DMS153 (cell line): Measurements from ENCODE around the gene PGBD5.

Experiments
- DNase-seq: peaks from one replicate; lab custom pipeline; 2025; lab: John Stamatoyannopoulos, UW

PGBD5 gene

DNA sequence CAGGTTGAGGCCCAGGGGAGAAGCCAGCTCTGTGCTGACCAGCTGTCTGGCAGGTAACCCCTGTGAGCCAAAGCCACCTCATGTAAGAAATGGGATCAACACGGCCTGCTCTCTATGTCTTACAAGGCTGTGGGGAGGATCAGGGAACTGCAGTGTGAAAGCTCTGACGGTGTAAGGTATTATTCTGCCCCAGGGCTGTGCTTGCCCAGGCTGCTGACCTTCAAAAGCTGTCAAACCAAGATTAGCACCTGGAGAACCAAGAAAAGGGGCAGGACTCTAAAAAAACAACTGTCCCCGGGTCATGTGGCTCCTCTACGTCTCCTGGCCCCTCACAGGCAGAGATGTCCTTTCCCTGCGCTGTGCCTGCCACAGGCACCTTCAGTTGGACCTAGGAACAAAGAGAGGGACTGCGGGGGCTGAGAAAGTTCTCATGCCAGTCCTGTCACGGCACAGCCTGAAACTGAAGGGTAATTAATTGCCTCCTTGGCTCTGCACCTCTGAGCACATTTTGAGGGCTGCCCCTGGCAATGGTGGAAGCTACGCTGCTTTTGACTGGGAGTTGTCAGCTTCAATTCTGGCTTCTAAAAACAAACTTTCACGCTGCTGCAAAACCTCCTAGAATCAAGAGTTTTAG, 77.6 kb downstream of the PGBD5 start:
- DNase-seq = no peak

GRCh38 chr1:230347896-230348295, 78.2 kb downstream of the PGBD5 start:
- no peak for DNase-seq

DNA sequence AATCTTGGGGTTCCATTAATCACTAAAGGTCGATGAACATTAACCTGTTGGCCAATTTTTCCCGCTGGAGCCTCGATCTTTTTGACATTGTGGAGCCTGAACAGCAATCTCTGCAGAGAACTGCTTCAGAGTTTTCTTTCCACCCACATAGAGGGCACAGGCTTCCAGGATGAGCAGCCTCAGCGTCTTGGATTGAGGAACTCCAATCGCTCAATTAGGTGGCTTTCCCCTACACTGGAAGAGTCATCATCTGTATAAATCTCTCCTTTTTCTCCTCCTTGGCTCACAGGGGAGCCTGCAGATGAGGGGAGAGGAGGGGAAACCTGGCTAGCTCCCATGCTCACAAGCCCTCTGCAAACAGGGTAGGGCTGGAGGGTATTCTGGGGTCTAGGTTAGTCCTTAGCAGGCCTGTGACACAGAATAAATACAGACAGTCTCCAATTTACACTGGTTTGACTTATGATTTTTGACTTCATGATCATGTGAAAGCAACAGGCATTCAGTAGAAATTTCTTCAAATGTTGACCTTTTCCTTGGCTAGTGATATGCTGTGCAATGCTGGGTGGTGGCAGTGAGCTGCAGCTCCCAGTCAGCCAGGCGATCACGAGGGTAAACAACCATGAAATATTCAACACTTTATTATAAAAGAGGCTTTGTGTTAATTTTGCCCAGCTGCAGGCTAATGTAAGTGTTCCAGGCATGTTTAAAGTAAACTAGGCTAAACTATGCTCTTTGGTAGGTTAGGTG, 80.8 kb downstream of the PGBD5 start:
- no peak for DNase-seq

DNA sequence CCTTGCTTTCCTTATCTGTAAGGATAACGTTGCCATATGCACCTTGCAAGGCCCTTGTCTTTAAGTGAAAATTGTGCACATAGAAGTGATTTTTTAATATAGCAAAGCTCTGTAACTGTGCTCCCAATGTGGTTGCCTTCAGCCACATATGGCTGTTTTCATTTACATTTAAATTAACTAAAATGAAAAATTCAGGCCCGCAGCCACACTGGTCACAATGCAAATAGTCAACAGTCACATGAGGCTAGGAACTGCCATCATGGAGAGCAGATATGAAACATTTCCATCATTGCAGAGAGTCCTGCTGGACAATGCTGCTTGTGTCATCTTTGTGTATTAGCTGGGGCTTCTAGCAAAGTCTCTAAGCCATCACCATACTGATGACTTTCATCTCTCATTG, 83.4 kb downstream of the PGBD5 start:
- DNase-seq = no peak

GRCh38 chr1:230342019-230342418, 84.1 kb downstream of the PGBD5 start:
- DNase-seq = no peak

GRCh38 chr1:230341162-230341546, 85.0 kb downstream of the PGBD5 start:
- no peak for DNase-seq

DNA sequence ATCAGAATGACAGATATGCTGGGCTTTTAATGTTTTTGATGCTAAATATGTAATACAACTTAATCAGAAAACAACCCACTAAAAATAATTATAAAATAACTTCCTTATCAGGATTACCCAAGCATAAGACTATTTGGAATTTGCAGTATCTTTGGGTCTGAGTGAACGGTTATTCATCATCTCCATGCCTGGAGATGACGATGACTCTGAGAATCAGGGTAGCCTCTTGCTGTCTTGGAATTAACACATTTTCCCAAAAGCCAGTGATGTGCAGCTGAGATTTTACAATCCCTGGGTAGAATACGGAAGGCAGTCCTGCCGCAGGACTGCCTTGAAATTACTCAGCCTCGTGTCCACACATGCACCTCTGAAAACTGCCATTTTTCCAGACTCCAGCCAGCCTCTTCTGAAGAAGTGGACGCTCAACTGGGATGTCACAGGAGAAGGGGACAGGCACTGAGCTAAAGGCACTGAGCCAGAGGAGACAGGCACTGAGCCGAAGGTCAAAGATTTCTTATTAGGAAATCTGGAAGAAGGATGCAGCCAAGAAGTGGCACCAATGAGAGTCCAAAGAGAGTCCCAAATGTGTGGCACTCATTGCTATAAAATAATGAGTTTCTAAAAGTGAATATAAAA, 85.5 kb downstream of the PGBD5 start:
- no peak for DNase-seq

GRCh38 chr1:230339033-230339432, 87.1 kb downstream of the PGBD5 start:
- no peak for DNase-seq

DNA sequence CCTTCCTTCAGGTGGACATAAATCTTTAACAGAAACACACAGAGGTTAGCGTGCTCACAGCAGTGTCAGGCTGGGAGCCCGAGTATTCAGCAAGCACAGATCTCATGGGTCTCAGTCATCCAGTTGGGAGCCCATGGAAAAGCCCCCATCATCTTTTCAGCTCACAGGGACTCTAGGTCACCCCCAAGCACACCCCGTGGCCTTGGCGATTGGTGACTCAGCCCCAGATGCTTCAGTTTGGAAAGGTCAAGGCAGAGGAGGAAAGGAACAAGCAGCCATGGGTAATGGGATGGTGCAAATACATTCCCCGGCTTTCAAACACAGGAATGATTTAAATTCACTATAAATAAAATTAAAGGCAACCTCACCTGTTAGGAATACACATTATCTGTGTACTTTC, 88.9 kb downstream of the PGBD5 start:
- no peak for DNase-seq

DNA sequence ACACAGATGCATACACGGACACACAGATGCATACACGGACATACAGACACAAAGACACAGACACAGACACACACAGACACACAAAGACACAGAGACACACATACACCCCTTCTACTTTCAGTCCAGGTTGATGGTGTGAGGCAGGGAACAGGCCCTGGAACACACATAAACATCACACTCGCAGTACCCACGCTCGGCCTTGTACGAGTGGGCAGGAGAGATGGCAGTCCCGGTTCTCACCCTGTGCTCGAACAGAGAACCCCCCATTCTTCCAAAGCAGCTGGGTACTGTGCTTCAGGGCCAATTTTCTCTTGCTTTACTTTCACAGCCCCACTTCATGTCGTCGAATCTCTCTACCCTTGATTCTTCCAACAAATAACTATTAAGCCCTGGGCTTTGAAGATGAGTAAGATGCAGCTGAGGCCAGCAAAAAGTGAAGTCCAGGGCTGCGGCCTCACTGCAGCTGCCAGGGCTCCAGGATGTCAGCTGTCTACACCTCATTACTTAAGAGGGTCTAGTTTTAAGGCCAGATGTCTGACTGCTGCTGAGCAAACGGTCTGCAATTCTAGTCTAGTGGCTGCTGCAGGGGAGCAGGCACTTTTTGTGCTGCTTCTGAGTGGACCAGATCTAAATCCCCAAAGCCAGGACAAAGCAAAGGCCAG, 90.1 kb downstream of the PGBD5 start:
- no peak for DNase-seq

- DNase-seq = no peak
Measured at GRCh38 chr1:230334447-230334837, 91.7 kb downstream of the PGBD5 start.

- no peak for DNase-seq
Measured at GRCh38 chr1:230333590-230334446, 92.3 kb downstream of the PGBD5 start.

DNA sequence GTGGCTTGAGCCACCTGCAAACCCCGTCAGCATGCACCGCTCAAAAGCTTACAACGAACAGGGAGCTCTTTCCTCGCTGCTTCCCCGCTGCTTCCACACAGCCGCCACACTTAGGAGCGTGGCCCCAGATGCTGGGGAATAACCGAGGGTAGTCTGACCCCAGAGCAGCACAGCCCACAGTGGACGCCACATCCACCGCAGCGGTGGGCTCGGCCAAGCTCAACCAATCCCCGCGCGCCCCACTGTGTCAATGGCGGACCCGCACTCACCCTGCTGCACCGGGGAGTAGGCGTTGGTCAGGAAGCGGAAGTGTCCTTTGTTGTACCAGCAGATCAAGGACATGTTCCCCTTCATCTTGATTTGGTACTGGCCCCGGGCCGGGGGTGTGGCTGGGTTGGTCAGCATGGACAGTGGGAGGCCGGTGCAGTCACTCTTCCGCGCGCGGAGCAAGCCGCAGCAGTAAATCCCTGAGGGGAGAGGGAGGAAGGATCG, 93.5 kb downstream of the PGBD5 start:
- no peak for DNase-seq

- DNase-seq = no peak
Measured at GRCh38 chr1:230332061-230332460, 94.1 kb downstream of the PGBD5 start.

GRCh38 chr1:230330157-230330556, 96.0 kb downstream of the PGBD5 start:
- no peak for DNase-seq

DNA sequence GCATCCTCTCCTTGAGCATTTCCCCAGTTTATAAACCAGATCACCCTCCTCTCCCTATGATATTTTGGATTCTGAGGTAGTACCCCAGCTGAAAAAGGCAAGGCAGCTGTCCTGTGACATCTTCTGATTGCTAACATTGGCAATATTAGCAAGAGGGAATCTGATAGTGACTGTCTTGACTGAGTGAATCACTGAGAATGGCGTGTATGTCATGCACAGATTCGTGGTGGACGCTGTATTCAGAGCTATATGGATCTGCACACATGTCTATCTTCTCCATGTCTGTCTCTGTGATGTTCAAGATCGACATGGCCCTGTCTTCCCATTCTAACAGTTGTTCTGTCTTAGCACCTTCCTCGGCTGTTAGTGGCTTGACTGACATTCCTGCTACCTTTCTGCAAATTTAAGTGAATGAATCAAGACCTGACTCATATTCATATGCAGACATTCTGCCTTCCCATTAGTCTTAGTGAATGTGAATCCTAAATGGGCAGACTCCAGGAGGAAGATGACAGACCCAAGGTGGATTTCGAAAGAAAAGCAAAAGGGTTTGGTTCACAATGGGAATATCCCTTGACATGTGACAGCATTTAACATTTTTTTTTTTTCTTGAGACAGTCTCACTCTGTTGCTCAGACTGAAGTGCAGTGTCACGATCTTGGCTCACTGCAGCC, 97.7 kb downstream of the PGBD5 start:
- DNase-seq = no peak

DNA sequence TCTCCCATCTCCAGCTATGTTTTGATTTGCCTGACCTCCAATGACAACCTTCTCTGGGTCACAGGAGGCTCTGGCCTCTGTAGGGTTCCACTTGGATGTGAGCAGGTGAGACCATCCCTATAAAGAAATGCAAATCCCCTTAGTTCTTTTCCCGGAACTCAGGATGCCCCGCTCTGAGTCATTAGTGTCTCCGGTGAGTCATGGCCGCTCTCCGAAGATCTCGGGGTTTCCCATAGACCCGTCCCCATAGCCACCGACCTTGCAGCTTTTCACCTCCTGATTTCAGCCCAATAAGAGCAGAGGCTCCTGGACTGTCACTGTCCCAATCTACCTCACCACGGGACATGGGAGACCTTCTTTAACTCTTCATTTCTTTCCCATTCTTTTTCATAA, 98.2 kb downstream of the PGBD5 start:
- DNase-seq = no peak

GRCh38 chr1:230326971-230327891, 98.9 kb downstream of the PGBD5 start:
- DNase-seq = no peak

DNA sequence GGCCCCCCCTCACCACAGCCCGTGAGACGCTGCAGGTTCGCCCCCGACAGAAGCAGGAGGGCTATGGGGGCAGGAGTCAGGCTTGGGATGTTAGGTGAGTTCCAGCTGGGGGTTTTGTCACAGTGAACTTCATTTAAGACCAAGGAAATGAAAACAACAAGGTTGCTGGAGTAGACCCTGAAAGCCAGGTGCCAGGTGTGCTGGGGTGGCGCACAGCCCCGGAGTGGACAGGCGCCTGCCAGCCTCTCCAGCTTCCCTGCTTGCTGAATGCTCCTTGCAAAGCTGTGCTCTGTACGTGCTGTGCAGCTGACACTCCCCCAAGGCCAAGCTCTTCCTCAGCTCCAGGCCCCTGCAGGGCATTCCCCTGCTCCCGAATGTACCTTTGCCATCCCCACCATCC, 102.4 kb downstream of the PGBD5 start:
- no peak for DNase-seq

DNA sequence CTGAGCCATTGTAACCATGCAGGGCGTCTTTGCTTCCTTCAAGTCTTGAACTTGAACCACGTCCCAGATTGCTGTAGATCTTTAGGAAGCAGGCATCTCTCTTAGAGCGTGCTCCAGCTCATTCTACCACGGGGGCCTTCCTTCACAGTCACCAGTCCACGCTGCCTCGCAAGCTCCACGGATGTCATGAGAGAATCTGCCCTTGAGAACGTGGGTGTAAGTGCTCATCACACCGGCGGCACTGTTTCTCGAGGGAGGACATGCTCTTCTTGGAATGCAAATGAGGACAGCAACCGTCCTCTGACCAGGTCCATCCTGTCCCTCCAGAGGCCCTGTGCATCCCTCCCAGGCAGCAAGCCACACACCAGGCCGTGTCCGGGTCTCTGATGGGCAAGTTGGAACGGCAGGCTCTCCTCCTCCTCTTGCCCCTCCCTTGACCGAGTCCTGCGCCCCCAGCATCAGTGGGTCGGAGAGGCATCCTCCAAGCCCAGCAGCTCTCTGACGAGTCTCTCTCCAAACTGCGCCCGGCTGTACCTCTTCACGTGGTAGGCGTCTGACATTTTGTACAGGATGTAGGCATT, 103.1 kb downstream of the PGBD5 start:
- DNase-seq = no peak
